Spleen (tissue), 11 donors: ENCODE measurements around the gene FOLR3. TPM values are rescaled to one million over a fixed set of nuclear protein-coding genes. Genes with fewer than 3 reads are reported as not detected.
"Not testable (repeated sequence)": the region's sequence is repeated elsewhere in the genome, so short reads cannot be mapped to it uniquely, and the experiment has no call there.

Experiments used
- DNase-seq: peaks from one replicate; pipeline ENCODE4 v3.0.0-alpha.2; 2020
- H3K27ac ChIP-seq, 8 donors: fragments of 200-600 bp; sonication (generic) in 7 of 8; 1 replicate in 4 of 8; 2 replicates in 4 of 8; pipeline versions ENCODE4 v1.5.0 to v1.8.0; 2016 to 2021; ENCODE audit warnings: inconsistent platforms in 4 of 8, mild to moderate bottlenecking in 4 of 8, moderate library complexity in 1 of 8
- H3K27me3 ChIP-seq, 7 donors: fragments of 200-600 bp; sonication (generic) in 6 of 7; replicated peaks in 1 of 7; 1 replicate in 4 of 7; 2 replicates in 3 of 7; pipeline versions ENCODE4 v1.5.0 to v1.8.0; 2016 to 2021; ENCODE audit warnings: inconsistent platforms in 3 of 7, mild to moderate bottlenecking in 1 of 7
- H3K36me3 ChIP-seq, 6 donors: fragments of 200-600 bp; sonication (generic) in 5 of 6; 1 replicate in 4 of 6; 2 replicates in 2 of 6; pipeline versions ENCODE4 v1.5.0 to v1.8.0; 2016 to 2021; ENCODE audit warnings: inconsistent platforms in 2 of 6
- H3K4me1 ChIP-seq, 6 donors: fragments of 200-600 bp; sonication (generic) in 5 of 6; 1 replicate in 3 of 6; 2 replicates in 3 of 6; pipeline versions ENCODE4 v1.5.0 to v1.8.0; 2016 to 2021; ENCODE audit warnings: inconsistent platforms in 3 of 6
- H3K4me3 ChIP-seq, 8 donors: fragments of 200-600 bp; sonication (generic) in 7 of 8; 1 replicate in 4 of 8; 2 replicates in 4 of 8; pipeline versions ENCODE4 v1.5.0 to v1.8.0; 2016 to 2021; ENCODE audit warnings: inconsistent platforms in 4 of 8, mild to moderate bottlenecking in 4 of 8, moderate library complexity in 2 of 8
- H3K9me3 ChIP-seq, 8 donors: fragments of 200-600 bp; sonication (generic) in 7 of 8; 1 replicate in 4 of 8; 2 replicates in 4 of 8; pipeline versions ENCODE4 v1.5.0 to v1.8.0; 2016 to 2021; ENCODE audit warnings: inconsistent platforms in 4 of 8
- POLR2A ChIP-seq, 3 donors: fragments of 450-650 bp; IDR thresholded peaks; one replicate each; pipeline ENCODE4 v1.5.1; 2017; ENCODE audit warnings: antibody characterized with exemption in 3 of 3, mild to moderate bottlenecking in 1 of 3
- POLR2AphosphoS5 ChIP-seq, 3 donors: sonication (generic); formaldehyde crosslinking; IDR thresholded peaks; one replicate each; pipeline ENCODE4 v1.5.1; 2017; ENCODE audit warnings: antibody characterized with exemption in 3 of 3
- WGBS, 5 donors: extraction: QIAGEN DNeasy Blood & Tissue Kit in 3 of 5; methylation state at CpG; one replicate each; pipeline versions ENCODE4 v1.1.5 to v1.1.7; 2013 to 2018; 5-methylcytosine and 5-hydroxymethylcytosine counted together
- intact Hi-C: fragments of 100-400 bp; cut with DNase I; formaldehyde crosslinking; loops from one replicate; pipeline ENCODE4 v1.15.0; 2023; ENCODE audit warnings: low total_unique reads
- polyA plus RNA-seq, 3 donors: library from polyadenylated mRNA; stranded (reverse); fragments of 200-250 nt; gene quantifications; one replicate each; pipeline ENCODE4 v1.2.1, GENCODE V29; 2013
- total RNA-seq, 7 donors: library from RNA; depleted of rRNA in 3 of 7; stranded (reverse); fragments of >200 nt in 3 of 7; fragmentation: NEBNext Ultra II Directional in 4 of 7; extraction: Animal tissue kit (Norgen Biotek cat#: 25700) in 4 of 7; gene quantifications; one replicate each; pipeline versions ENCODE4 v1.1.0 to v1.2.1, GENCODE V29; 2016 to 2021
- TF ChIP-seq, protein P1 (sequence below), 11 experiments: fragments of 200-600 bp in 7 of 11; fragments of 450-650 bp in 4 of 11; sonication (generic) in 4 of 11; IDR thresholded peaks in 8 of 11; conservative IDR thresholded peaks in 3 of 11; 1 replicate in 7 of 11; 2 replicates in 4 of 11; pipeline versions ENCODE4 v1.4.0 to v1.8.0; 2016 to 2021; ENCODE audit warnings: antibody characterized with exemption in 11 of 11, inconsistent platforms in 4 of 11, mild to moderate bottlenecking in 1 of 11
- donor health status: healthy with polysubstance abuse.
- donor health status: DM: no; HTN: no; CAD: no; lungs with moderate emphysema.
- donor health status: DM: no; HTN: no; CAD: no.
- donor health status: Bipolar disorder and iron deficiency.
- donor health status: healthy.
- donor health status: DM: no; HTN: no; CAD: no.
- donor health status: DM: yes; HTN: yes; CAD: no.

FOLR3 gene
- total and polyA plus RNA-seq, 10 donors: 0.49 to 43.2 (median 11.9) TPM

- no peaks in the 10 kb centered on the region for H3K36me3 ChIP-seq
- H3K4me1 ChIP-seq: peaks cover 0 to 7% (median 3%) of the 10 kb centered on the region in 6 donors
- H3K27ac ChIP-seq: no peak overlapping the region
- H3K4me3 ChIP-seq: no peak overlapping the region
- DNase-seq: no peak
- intact Hi-C loops: no loop called here
- no peaks in the 10 kb centered on the region for H3K9me3 ChIP-seq
- 72 to 86% (median 77%) methylated on average over 4 of the region's 4 CpGs for WGBS, 5 donors
- TF ChIP-seq, protein P1, sequence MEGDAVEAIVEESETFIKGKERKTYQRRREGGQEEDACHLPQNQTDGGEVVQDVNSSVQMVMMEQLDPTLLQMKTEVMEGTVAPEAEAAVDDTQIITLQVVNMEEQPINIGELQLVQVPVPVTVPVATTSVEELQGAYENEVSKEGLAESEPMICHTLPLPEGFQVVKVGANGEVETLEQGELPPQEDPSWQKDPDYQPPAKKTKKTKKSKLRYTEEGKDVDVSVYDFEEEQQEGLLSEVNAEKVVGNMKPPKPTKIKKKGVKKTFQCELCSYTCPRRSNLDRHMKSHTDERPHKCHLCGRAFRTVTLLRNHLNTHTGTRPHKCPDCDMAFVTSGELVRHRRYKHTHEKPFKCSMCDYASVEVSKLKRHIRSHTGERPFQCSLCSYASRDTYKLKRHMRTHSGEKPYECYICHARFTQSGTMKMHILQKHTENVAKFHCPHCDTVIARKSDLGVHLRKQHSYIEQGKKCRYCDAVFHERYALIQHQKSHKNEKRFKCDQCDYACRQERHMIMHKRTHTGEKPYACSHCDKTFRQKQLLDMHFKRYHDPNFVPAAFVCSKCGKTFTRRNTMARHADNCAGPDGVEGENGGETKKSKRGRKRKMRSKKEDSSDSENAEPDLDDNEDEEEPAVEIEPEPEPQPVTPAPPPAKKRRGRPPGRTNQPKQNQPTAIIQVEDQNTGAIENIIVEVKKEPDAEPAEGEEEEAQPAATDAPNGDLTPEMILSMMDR (IDR thresholded peaks at IDR 0.05 in 8 of 11, conservative IDR thresholded peaks at IDR 0.05 in 3 of 11): no peak
- TF ChIP-seq POLR2AphosphoS5 (IDR thresholded peaks at IDR 0.05) (no peak), POLR2A (IDR thresholded peaks at IDR 0.05) (no peak)
- H3K27me3 ChIP-seq: peaks cover 0 to 3% (median 0%) of the 10 kb centered on the region in 7 donors
Measured at GRCh38 chr11:72179804-72180396, 44.4 kb downstream of the FOLR3 start.

GRCh38 chr11:72180892-72181552 is 45.5 kb downstream of the FOLR3 start:
- H3K4me1 ChIP-seq, H3K36me3 ChIP-seq, H3K27me3 ChIP-seq, H3K4me3 ChIP-seq, H3K9me3 ChIP-seq, intact Hi-C loops, DNase-seq: not testable (repeated sequence)
- 60 to 84% (median 71%) methylated on average over 6 to 7 of the region's 7 CpGs for WGBS, 5 donors
- H3K27ac ChIP-seq: peak overlapping the region in 2 of 8 donors; percentile 22 to 59

- DNase-seq, intact Hi-C loops, H3K27me3 ChIP-seq: not testable (repeated sequence)
Measured at GRCh38 chr11:72181553-72181958, 46.0 kb downstream of the FOLR3 start.

DNA sequence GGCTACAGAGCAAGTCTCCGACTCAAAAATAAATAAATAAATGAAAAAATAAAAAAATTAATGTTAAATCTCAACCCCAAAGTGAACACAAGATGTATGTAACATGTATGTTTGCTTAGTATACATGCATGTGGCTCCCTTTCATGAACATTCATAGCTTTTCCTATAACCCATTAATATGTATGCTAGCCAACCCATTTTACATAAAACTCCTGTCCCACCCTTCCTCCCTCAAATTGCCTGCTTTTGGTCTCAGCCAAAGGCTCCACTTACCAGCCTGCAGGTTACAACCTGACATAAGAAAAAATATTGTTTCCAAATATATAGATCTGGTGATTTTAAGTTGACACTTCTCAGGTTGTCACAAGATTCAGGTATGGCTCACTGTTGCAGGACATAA is 52.7 kb downstream of the FOLR3 start:
- Histone ChIP-seq H3K9me3 (no peaks in the 10 kb centered on the region), H3K27me3 (no peaks in the 10 kb centered on the region), H3K4me1 (peaks cover 0 to 4% (median 2%) of the 10 kb centered on the region in 6 donors), H3K4me3 (no peak overlapping the region), H3K36me3 (no peaks in the 10 kb centered on the region), H3K27ac (no peak overlapping the region)
- 81 to 100% (median 90%) methylated on average over 1 of the region's 1 CpG for WGBS, 5 donors
- TF ChIP-seq POLR2AphosphoS5 (IDR thresholded peaks at IDR 0.05): no peak
- TF ChIP-seq, protein P1 (IDR thresholded peaks at IDR 0.05 in 8 of 11, conservative IDR thresholded peaks at IDR 0.05 in 3 of 11): no peak
- TF ChIP-seq POLR2A (IDR thresholded peaks at IDR 0.05): no peak
- no peak for DNase-seq
- intact Hi-C loops: no loop called here

More at GRCh38 chr11:72181553-72181958, 46.0 kb downstream of the FOLR3 start:
- not testable (repeated sequence) for H3K4me3 ChIP-seq, H3K4me1 ChIP-seq, H3K9me3 ChIP-seq, H3K36me3 ChIP-seq
- peak overlapping the region in 2 of 8 donors; percentile 22 to 59 for H3K27ac ChIP-seq
- WGBS, 5 donors: 72 to 86% (median 74%) methylated on average over 3 of the region's 3 CpGs

Other genes starting within 250 kb of the FOLR3 start
- 10 to 100 TPM in 5 of 7 donors, 1 to 10 TPM in 2; 8.5 to 19.2 (median 15.3) TPM for gene XNDC1N, start 207.1 kb upstream of the FOLR3 start, total RNA-seq
- 1 to 10 TPM; 2.5 to 4.5 (median 3.9) TPM for gene XNDC1N, start 207.1 kb upstream of the FOLR3 start, polyA plus RNA-seq
- gene RNF121, start 206.7 kb upstream of the FOLR3 start, total RNA-seq: 10 to 100 TPM; 27.0 to 35.5 (median 29.9) TPM
- 10 to 100 TPM in 1 of 3 donors, 1 to 10 TPM in 2; 5.3 to 13.7 (median 6.5) TPM for gene RNF121, start 206.7 kb upstream of the FOLR3 start, polyA plus RNA-seq
- 10 to 100 TPM; 33.6 to 84.2 (median 69.8) TPM for gene IL18BP, start 136.8 kb upstream of the FOLR3 start, total RNA-seq
- 10 to 100 TPM; 13.8 to 38.2 (median 18.2) TPM for gene IL18BP, start 136.8 kb upstream of the FOLR3 start, polyA plus RNA-seq
- 100 to 1,000 TPM; 174 to 248 (median 203) TPM for gene NUMA1, start 55.2 kb upstream of the FOLR3 start, total RNA-seq
- 100 to 1,000 TPM in 2 of 3 donors, 10 to 100 TPM in 1; 75.5 to 164 (median 141) TPM for gene NUMA1, start 55.2 kb upstream of the FOLR3 start, polyA plus RNA-seq
- 10 to 100 TPM in 1 of 7 donors, 1 to 10 TPM in 6; 3.3 to 10.0 (median 5.0) TPM for gene LRRC51, start 54.9 kb upstream of the FOLR3 start, total RNA-seq
- gene LRRC51, start 54.9 kb upstream of the FOLR3 start, polyA plus RNA-seq: 1 to 10 TPM; 2.0 to 2.4 (median 2.2) TPM
- 100 to 1,000 TPM in 4 of 7 donors, 10 to 100 TPM in 3; 81.5 to 182 (median 119) TPM for gene LAMTOR1, start 32.4 kb upstream of the FOLR3 start, total RNA-seq
- 100 to 1,000 TPM in 2 of 3 donors, 10 to 100 TPM in 1; 96.2 to 155 (median 143) TPM for gene LAMTOR1, start 32.4 kb upstream of the FOLR3 start, polyA plus RNA-seq
- gene TOMT, start 29.8 kb upstream of the FOLR3 start, total RNA-seq: not detected
- gene TOMT, start 29.8 kb upstream of the FOLR3 start, polyA plus RNA-seq: not detected
- 10 to 100 TPM; 16.5 to 33.5 (median 26.3) TPM for gene ANAPC15, start 23.0 kb upstream of the FOLR3 start, total RNA-seq
- gene ANAPC15, start 23.0 kb upstream of the FOLR3 start, polyA plus RNA-seq: 10 to 100 TPM; 49.4 to 65.6 (median 59.7) TPM
- not detected for gene FOLR1, start 56.4 kb downstream of the FOLR3 start, total RNA-seq
- under 1 TPM in 1 of 3 donors, not detected in 2; 0.10 TPM for gene FOLR1, start 56.4 kb downstream of the FOLR3 start, polyA plus RNA-seq
- gene FOLR2, start 81.1 kb downstream of the FOLR3 start, total RNA-seq: 10 to 100 TPM; 18.9 to 62.3 (median 23.1) TPM
- 10 to 100 TPM; 16.1 to 26.6 (median 20.7) TPM for gene FOLR2, start 81.1 kb downstream of the FOLR3 start, polyA plus RNA-seq
- 100 to 1,000 TPM in 6 of 7 donors, 10 to 100 TPM in 1; 93.4 to 177 (median 141) TPM for gene INPPL1, start 89.0 kb downstream of the FOLR3 start, total RNA-seq
- 100 to 1,000 TPM in 1 of 3 donors, 10 to 100 TPM in 2; 28.2 to 104 (median 52.6) TPM for gene INPPL1, start 89.0 kb downstream of the FOLR3 start, polyA plus RNA-seq
- not detected for gene PHOX2A, start 108.5 kb downstream of the FOLR3 start, total RNA-seq
- gene PHOX2A, start 108.5 kb downstream of the FOLR3 start, polyA plus RNA-seq: under 1 TPM in 1 of 3 donors, not detected in 2; 0.33 TPM